SH-SY5Y (cell line): ENCODE data around the gene MMEL1.

Experiments
- GATA2 ChIP-seq: IDR thresholded peaks from 2 replicates; pipeline ENCODE4 v1.6.1; 2011; ENCODE audit warnings: mild to moderate bottlenecking, low read depth, low read length
- GATA3 ChIP-seq: IDR thresholded peaks from 2 replicates; pipeline ENCODE4 v1.6.1; 2011; ENCODE audit warnings: low read depth, mild to moderate bottlenecking, low read length, moderate library complexity

GRCh38 chr1:2589431-2590232 is 43.2 kb downstream of the MMEL1 start:
- TF ChIP-seq GATA2 = no peak
- no peak for TF ChIP-seq GATA3
